ENCODE data around the gene DIS3L2.
"Not testable (repeated sequence)": the region's sequence is repeated elsewhere in the genome, so short reads cannot be mapped to it uniquely, and the experiment has no call there.

DIS3L2 gene

DNA sequence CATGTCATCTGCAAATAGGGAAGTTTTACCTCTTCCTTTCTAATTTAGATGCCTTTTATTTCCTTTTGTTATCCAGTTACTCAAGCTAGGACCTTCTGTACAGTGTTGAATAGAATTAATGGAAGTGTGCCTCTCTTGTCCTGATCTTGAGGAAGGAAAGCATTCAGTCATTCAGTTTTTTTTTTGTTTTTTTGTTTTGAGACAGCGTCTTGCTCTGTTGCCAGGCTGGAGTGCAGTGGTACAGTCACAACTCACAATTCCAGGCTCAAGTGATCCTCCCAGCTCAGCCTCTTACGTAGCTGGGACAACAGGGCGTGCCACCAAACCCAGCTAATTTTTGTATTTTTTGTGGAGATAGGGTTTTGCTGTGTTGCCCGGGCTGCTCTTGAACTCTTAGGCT lies 213.1 kb downstream of the DIS3L2 start:
- no peak for DNase-seq (ENCODE audit: low read depth in 2 of 2)

- DNase-seq (ENCODE audit: low read depth in 2 of 2) = not testable (repeated sequence)
Observed at GRCh38 chr2:232176587-232176986, 215.1 kb downstream of the DIS3L2 start.

GRCh38 chr2:232183279-232183678 lies 221.8 kb downstream of the DIS3L2 start:
- no peak for DNase-seq (ENCODE audit: low read depth in 2 of 2)

DNA sequence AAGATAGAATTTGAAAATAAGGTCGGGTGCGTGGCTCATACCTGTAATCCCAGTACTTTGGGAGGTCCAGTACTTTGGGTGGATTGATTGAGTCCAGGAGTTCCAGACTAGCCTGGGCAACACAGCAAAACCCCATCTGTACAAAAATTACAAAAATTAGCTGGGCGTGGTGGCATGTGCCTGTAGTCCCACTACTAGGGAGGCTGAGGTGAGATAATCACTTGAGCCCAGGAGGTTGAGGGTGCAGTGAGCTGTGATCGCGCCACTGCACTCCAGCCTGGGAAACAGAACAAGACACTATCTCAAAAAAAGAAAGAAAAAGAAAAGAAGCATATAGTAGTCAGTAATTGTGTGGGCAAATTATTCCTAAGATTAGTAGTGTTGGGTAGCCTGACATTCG lies 222.8 kb downstream of the DIS3L2 start:
- DNase-seq (ENCODE audit: low read depth in 2 of 2) = no peak

DNA sequence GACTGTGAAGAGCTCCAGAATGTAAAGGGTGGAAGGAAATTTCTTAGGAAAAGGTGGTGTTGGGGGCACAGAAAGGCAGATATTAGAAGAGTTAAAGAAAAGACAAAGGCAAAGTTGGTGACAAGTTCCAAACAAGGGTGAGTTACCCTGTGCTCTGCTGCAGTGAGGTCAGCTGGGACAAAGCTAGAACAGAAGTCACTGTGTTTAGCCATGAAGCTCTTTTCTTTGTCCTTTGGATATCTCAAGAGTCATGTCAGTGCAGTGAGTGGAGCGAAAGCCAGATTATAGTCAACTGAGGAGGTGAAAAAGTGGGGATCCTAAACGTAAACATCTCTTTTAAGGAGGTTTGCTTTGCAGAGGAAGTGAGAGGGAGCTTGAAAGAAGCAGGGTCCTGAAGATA lies 229.3 kb downstream of the DIS3L2 start:
- no peak for DNase-seq (ENCODE audit: low read depth in 2 of 2)

DNA sequence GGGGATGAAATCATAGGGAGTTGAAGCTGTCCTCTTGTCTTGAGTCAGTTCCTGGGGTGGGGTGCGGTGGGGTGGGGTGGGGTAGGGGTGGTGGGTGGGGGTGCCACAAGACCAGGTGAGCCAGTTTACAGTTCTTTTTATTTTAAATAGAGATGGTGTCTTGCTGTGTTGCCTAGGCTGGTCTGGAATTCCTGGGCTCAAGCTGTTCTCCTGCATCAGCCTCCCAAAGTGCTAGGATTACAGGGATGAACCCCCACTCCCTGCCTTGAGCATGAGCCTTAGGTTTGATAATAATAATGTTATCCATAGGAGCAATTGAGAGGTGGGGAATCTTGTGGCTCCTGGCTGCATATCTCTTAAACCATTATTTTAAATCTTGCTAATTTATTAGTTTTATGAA lies 234.0 kb downstream of the DIS3L2 start:
- DNase-seq (ENCODE audit: low read depth in 2 of 2) = no peak

GRCh38 chr2:232196802-232197201 lies 235.3 kb downstream of the DIS3L2 start:
- no peak for DNase-seq (ENCODE audit: low read depth in 2 of 2)

- no peak for DNase-seq (ENCODE audit: low read depth in 2 of 2)
Observed at GRCh38 chr2:232200195-232200594, 238.7 kb downstream of the DIS3L2 start.

- no peak for DNase-seq (ENCODE audit: low read depth in 2 of 2)
Observed at GRCh38 chr2:232203166-232203891, 241.8 kb downstream of the DIS3L2 start.

DNA sequence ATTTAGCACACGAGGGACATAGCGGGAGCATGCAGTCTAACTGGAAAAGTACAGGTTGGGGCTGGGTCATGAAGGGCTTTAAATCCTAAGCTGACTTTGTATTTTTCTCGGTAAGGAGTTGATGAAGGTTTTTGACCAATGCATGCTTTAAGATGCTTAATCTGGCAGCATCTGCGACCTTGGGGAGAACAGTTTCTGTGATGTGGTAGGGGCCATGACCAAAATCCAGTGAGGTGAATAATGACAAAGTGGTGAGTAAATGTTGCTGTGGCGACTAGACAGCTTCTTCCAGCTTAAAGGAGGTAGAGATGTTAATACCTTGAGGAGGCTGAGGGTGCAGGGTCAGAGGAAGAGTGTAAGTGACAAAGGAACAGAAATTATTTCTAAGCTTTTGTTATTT lies 242.4 kb downstream of the DIS3L2 start:
- DNase-seq (ENCODE audit: low read depth in 2 of 2) = no peak

- no peak for DNase-seq (ENCODE audit: low read depth in 2 of 2)
Observed at GRCh38 chr2:232204457-232204931, 243.0 kb downstream of the DIS3L2 start.

DNA sequence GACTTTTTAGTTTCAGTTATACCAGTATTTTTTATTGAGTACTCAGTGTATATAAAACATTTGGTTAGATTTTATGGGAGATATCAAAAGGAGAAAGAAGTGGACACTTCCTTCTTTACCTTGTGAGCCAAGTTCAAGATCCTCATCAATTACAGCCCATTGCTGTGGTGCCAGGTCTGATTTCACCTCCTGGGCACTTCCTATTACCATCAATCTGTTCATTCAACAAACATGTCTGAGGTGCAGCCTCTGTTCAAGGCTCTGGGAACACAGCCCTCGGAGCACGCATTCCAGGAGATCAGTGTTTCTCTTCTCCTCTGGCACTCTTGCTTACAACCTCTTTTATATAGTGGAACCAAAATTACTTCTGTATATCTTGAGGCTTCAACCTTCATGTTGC lies 245.7 kb downstream of the DIS3L2 start:
- DNase-seq (ENCODE audit: low read depth in 2 of 2) = no peak

- no peak for DNase-seq (ENCODE audit: low read depth in 2 of 2)
Observed at GRCh38 chr2:232210306-232210705, 248.8 kb downstream of the DIS3L2 start.

DNA sequence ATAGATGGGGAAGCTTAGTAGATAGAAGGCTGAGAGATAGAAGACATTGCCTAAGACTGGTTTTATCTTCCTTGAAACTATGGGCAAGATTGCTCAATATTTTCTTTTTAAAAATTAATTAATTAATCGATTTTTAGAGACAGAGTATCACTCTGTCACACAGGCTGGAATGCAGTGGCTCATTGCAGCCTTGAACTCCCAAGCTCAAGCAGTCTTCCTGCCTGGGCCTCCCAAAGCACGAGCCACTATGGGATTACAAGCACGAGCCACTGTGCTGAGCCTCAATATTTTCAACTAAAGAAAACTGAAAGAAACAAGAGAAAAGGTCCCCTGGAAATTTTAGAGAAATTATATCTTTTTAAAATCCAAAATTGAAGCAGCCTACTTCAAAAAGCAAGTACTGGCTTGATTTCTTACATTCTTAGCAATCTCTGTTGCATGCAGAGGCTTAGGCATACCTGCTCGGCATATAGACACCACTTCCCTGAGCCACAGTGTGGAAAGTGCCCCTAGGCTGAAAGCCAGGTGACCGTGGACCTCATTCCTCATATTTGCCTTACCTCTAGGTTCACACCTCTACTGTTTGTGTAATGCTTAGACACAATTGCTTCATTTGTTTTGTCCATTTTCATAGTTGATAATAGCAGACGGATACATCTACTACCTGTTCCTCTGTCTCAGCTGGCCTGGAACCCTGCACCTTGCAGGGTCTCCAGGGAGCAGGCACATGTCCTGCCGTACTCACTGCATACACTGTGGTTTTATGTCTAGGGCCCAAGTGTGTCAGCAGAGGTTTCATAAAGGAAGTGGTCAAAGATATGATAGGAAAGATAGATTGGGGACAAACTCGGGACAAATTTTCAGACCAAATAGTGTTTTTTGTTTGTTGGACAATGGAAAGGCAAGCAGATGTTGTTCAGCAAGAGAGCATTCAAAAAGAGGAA lies 250.5 kb downstream of the DIS3L2 start:
- DNase-seq (ENCODE audit: low read depth in 2 of 2) = no peak

DNA sequence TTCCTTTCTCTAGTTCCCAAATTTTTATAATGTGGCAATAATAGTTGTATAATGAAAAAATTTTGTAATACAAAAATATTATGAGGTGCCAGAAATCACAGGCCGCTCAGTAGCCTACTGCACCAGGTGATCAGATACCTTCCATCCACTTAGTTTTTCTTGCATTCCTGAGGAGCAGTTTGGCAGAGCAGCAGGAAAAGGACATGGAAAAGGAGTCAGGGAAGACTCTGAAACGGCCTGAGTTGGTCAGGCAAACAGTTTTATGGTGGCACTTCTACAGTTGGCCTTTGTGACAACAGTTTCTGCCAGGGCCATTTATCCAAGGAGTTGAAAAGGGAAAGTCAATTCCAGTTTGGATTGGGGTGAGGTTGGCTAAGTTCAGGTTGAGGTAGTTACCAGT lies 251.7 kb downstream of the DIS3L2 start:
- DNase-seq (ENCODE audit: low read depth in 2 of 2) = no peak

- no peak for DNase-seq (ENCODE audit: low read depth in 2 of 2)
Observed at GRCh38 chr2:232214053-232214452, 252.5 kb downstream of the DIS3L2 start.

DNA sequence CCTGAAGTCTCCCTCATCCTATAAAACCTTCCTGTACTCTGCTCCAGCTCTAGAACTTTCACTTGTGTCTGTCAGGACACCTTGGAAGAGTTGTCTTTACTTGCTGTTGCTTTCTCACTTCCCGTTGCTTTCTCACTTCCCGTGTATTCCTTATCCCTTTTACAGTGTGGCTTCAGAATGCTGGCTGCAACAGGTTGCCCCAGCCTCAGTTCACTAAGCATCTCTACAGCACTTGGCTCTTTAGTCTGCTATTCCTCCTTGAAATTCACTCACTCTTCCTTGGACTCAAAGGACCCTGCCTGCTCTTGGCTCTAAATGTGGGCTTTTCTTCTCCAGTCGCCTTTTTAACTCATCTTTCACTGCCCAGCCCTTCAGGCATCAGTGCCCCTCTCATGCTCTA lies 254.5 kb downstream of the DIS3L2 start:
- no peak for DNase-seq (ENCODE audit: low read depth in 2 of 2)

GRCh38 chr2:232218778-232219495 lies 257.4 kb downstream of the DIS3L2 start:
- DNase-seq (ENCODE audit: low read depth in 2 of 2) = no peak

- no peak for DNase-seq (ENCODE audit: low read depth in 2 of 2)
Observed at GRCh38 chr2:232219496-232219870, 258.0 kb downstream of the DIS3L2 start.

- no peak for DNase-seq (ENCODE audit: low read depth in 2 of 2)
Observed at GRCh38 chr2:232219932-232220331, 258.4 kb downstream of the DIS3L2 start.

DNA sequence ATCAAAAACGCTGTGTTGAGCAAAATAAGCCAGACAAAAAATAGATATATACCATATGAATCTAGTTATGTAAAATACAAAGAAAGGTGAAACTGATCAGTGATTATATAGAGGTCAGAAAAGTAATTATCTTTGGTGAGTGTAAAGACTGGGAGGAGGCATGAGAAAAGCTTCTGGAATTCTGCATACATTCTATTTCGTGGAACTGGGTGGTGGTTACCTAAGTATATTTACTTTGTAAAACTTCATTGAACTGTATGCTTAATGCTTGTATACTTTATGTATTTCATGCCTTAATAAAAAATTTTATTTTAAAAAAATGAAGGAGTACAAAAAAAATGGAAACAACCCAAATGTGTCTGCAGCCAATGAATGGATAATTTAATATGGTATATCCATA lies 263.9 kb downstream of the DIS3L2 start:
- no peak for DNase-seq (ENCODE audit: low read depth in 2 of 2)

DNA sequence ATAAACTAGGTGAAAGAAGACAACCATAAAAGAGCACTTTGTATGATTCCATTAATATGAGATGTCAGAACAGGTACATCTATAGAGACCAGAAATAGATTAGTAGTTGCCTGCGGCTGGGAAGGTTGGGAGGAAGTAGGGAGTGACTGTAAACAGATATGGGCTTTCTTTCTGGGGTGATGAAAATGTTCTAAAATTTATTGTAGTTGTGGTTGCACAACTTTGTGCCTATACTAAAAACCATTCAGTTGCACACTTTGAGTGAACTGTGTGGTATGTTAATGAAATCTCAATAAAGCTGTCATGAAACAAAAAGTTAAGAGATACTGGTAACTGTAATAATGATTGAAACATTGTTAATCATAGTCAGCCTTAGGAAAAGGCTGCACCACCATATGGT lies 264.4 kb downstream of the DIS3L2 start:
- no peak for DNase-seq (ENCODE audit: low read depth in 2 of 2)

All from activated CD8-positive, alpha-beta memory T cell treated with anti-CD3 and anti-CD28 coated beads for 4 hours (primary cell).